T-helper 2 cell treated with Interferon-gamma antibody and Interleukin-4, amounts not matched to agents 5 μg/mL and 100 μg/mL, for 36 hours (primary cell): Measurements from ENCODE around the gene PRCD.

Experiments
- DNase-seq: peaks from one replicate; pipeline ENCODE4 v3.0.0; 2021; ENCODE audit warnings: low spot score
- H3K27ac Mint-ChIP-seq: one replicate; pipeline ENCODE4 v1.8.0; 2021; ENCODE audit warnings: mild to moderate bottlenecking, mixed read lengths
- H3K27me3 Mint-ChIP-seq: one replicate; pipeline ENCODE4 v1.8.0; 2021; ENCODE audit warnings: low read depth, mixed read lengths
- H3K36me3 Mint-ChIP-seq: one replicate; pipeline ENCODE4 v1.8.0; 2021; ENCODE audit warnings: low read depth, mixed read lengths
- H3K4me1 Mint-ChIP-seq: one replicate; pipeline ENCODE4 v1.8.0; 2021; ENCODE audit warnings: low read depth, mixed read lengths
- H3K4me3 Mint-ChIP-seq: one replicate; pipeline ENCODE4 v1.8.0; 2022; ENCODE audit warnings: mild to moderate bottlenecking, moderate library complexity, mixed read lengths
- H3K9me3 Mint-ChIP-seq: one replicate; pipeline ENCODE4 v1.8.0; 2021; ENCODE audit warnings: mixed read lengths

Gene PRCD

GRCh38 chr17:76546556-76547182 lies 6.8 kb downstream of the PRCD start:
- peak overlapping the region; percentile 7 for H3K27ac Mint-ChIP-seq

GRCh38 chr17:76547183-76547641 lies 7.4 kb downstream of the PRCD start:
- Mint-ChIP-seq H3K4me3 (no peak overlapping the region), H3K36me3 (no peaks in the 10 kb centered on the region), H3K27me3 (peaks cover 13% of the 10 kb centered on the region), H3K9me3 (no peaks in the 10 kb centered on the region), H3K27ac (no peak overlapping the region), H3K4me1 (no peaks in the 10 kb centered on the region)
- peak; percentile 28 for DNase-seq

More at GRCh38 chr17:76546556-76547182, 6.8 kb downstream of the PRCD start:
- H3K27me3 Mint-ChIP-seq: peaks cover 19% of the 10 kb centered on the region
- H3K9me3 Mint-ChIP-seq: no peaks in the 10 kb centered on the region
- H3K4me1 Mint-ChIP-seq: no peaks in the 10 kb centered on the region
- no peak for DNase-seq
- H3K4me3 Mint-ChIP-seq: no peak overlapping the region
- H3K36me3 Mint-ChIP-seq: no peaks in the 10 kb centered on the region

- H3K9me3 Mint-ChIP-seq: no peaks in the 10 kb centered on the region
- H3K4me1 Mint-ChIP-seq: no peaks in the 10 kb centered on the region
- no peak overlapping the region for H3K27ac Mint-ChIP-seq
- H3K36me3 Mint-ChIP-seq: no peaks in the 10 kb centered on the region
- DNase-seq: no peak
- no peak overlapping the region for H3K4me3 Mint-ChIP-seq
- peaks cover 8% of the 10 kb centered on the region for H3K27me3 Mint-ChIP-seq
These were observed 7.9 kb downstream of the PRCD start for GRCh38 chr17:76547642-76548202.

DNA sequence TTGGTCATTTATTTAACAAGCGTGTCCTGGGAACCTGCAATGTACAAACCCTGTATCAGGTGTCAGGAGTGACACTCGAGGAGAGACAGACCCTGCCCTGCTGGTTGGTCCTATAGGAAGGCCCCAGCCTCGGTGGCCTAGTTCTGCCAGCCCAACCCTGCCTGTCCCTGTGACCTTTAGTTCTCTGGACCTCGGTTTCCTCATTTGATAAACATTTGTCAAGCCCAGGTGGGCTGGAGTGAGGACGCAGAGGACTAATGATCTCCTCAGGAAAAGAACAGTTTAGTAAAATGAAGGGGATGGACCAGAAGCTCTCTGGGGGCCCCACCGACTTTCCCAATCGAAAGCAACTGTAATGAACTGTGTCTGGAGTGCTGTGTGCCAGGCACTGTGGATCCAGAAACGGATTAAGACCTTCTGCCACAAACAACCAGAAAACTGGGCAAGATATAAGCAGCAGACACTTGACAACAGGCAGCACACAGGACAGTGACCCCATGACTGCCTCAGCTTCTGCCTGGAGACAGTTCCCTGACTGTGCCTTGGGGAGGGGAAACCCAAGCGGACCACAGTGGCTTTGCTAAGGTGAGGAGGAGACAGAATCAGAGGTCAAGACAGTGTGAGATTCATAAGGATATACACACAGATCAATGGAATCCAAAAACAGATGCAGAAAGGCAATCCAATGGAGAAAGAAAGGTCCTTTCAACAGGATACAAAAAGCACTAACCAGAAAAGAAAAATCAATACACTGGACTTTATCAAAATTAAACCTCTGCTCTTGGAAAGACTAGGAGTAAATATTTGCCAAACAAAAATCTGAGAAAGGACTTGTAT lies 8.8 kb downstream of the PRCD start:
- no peaks in the 10 kb centered on the region for H3K9me3 Mint-ChIP-seq
- no peaks in the 10 kb centered on the region for H3K36me3 Mint-ChIP-seq
- no peak overlapping the region for H3K4me3 Mint-ChIP-seq
- H3K27me3 Mint-ChIP-seq: peaks cover 6% of the 10 kb centered on the region
- DNase-seq: no peak
- H3K27ac Mint-ChIP-seq: no peak overlapping the region
- H3K4me1 Mint-ChIP-seq: no peaks in the 10 kb centered on the region

- H3K9me3 Mint-ChIP-seq: no peaks in the 10 kb centered on the region
- H3K4me3 Mint-ChIP-seq: no peak overlapping the region
- no peaks in the 10 kb centered on the region for H3K36me3 Mint-ChIP-seq
- H3K27me3 Mint-ChIP-seq: no peaks in the 10 kb centered on the region
- no peaks in the 10 kb centered on the region for H3K4me1 Mint-ChIP-seq
- H3K27ac Mint-ChIP-seq: no peak overlapping the region
- no peak for DNase-seq
These were observed 9.3 kb downstream of the PRCD start for GRCh38 chr17:76549215-76549518.

DNA sequence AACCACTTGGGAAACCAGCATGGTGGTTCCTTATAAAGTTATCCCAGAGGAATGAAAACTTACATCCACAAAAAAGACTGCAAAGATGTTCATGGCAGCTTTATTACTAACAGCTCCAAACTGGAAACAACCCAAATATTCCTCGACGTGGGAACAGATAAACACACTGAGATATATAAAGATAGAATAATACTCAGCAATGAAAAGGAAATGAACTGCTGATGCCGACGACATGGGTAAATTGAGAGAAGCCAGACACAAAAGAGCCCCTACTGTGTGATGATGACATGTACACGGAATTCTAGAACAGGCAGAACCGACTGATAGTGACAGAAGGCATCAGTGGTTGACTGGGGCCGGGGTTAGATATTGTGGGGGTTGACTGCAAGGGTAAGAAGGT lies 9.7 kb downstream of the PRCD start:
- Mint-ChIP-seq H3K4me1 (no peaks in the 10 kb centered on the region), H3K9me3 (no peaks in the 10 kb centered on the region), H3K4me3 (no peak overlapping the region), H3K27me3 (no peaks in the 10 kb centered on the region), H3K27ac (no peak overlapping the region), H3K36me3 (no peaks in the 10 kb centered on the region)
- no peak for DNase-seq

- no peak overlapping the region for H3K27ac Mint-ChIP-seq
- DNase-seq: no peak
- H3K4me3 Mint-ChIP-seq: no peak overlapping the region
These were observed 11.1 kb downstream of the PRCD start for GRCh38 chr17:76550712-76551615.

DNA sequence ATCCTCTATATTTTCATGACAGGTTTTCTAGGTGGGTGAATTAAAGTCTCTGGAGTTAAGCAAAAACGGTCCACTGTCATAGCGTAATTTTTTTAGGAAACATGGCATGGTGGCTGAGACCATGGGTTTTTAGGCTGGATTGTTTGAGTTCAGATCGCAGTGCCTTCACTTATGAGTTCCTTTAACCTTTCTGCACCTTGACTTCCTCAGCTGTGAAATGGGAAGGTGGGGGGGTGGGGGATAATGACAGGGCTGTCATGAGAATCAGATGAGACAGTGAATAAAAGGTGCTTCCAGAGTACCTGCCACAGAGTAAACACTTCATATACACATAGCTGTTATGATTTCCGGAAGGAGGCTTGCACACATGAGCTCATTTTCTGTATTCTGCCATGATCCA lies 11.8 kb downstream of the PRCD start:
- DNase-seq: no peak
- H3K4me1 Mint-ChIP-seq: peaks cover 6% of the 10 kb centered on the region
- peaks cover 2% of the 10 kb centered on the region for H3K36me3 Mint-ChIP-seq
- no peak overlapping the region for H3K4me3 Mint-ChIP-seq
- no peaks in the 10 kb centered on the region for H3K9me3 Mint-ChIP-seq
- H3K27ac Mint-ChIP-seq: no peak overlapping the region
- H3K27me3 Mint-ChIP-seq: no peaks in the 10 kb centered on the region

More at GRCh38 chr17:76550712-76551615, 11.1 kb downstream of the PRCD start:
- Mint-ChIP-seq H3K27me3 (no peaks in the 10 kb centered on the region), H3K4me1 (peaks cover 3% of the 10 kb centered on the region), H3K9me3 (no peaks in the 10 kb centered on the region), H3K36me3 (peaks cover 2% of the 10 kb centered on the region)

GRCh38 chr17:76553178-76553908 lies 13.5 kb downstream of the PRCD start:
- Mint-ChIP-seq H3K27ac (no peak overlapping the region), H3K9me3 (no peaks in the 10 kb centered on the region), H3K4me1 (peaks cover 11% of the 10 kb centered on the region), H3K27me3 (no peaks in the 10 kb centered on the region), H3K36me3 (peaks cover 13% of the 10 kb centered on the region), H3K4me3 (no peak overlapping the region)
- no peak for DNase-seq

- no peak overlapping the region for H3K4me3 Mint-ChIP-seq
- peaks cover 20% of the 10 kb centered on the region for H3K36me3 Mint-ChIP-seq
- H3K9me3 Mint-ChIP-seq: no peaks in the 10 kb centered on the region
- H3K27me3 Mint-ChIP-seq: no peaks in the 10 kb centered on the region
- DNase-seq: no peak
- H3K4me1 Mint-ChIP-seq: peaks cover 16% of the 10 kb centered on the region
- H3K27ac Mint-ChIP-seq: no peak overlapping the region
These were observed 14.3 kb downstream of the PRCD start for GRCh38 chr17:76554131-76554530.

DNA sequence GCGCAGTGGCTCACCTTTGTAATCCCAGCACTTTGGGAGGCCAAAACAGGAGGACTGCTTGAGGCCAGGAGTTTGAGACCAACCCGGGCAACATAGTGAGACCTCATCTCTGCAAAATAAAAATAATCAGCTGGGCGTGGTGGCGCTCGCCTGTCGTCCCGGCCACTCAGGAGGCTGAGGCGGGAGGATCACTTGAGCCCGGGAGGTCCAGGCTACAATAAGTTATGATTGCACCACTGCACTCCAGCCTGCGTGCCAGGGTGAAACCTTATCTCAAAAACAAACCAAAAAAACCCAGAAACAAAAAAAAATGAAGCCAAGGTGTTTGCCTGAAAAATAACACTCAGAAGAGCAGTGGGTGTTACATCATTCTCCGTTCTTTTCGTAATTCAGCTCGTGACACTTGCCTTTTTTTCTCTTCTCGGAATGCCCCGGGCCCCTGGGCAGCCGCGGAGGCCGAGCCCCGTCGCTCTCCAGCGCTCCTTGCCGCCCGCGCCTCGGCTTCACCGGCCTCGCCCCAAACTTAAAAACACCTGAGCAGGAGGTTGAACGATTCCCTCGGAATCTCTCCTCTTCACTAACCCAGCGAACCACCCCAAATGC lies 17.0 kb downstream of the PRCD start:
- H3K27me3 Mint-ChIP-seq: no peaks in the 10 kb centered on the region
- H3K4me1 Mint-ChIP-seq: peaks cover 25% of the 10 kb centered on the region
- H3K9me3 Mint-ChIP-seq: no peaks in the 10 kb centered on the region
- peak overlapping the region; percentile 94 for H3K27ac Mint-ChIP-seq
- peak overlapping the region; percentile 100 for H3K4me3 Mint-ChIP-seq
- DNase-seq: peak; percentile 33
- peaks cover 40% of the 10 kb centered on the region for H3K36me3 Mint-ChIP-seq

DNA sequence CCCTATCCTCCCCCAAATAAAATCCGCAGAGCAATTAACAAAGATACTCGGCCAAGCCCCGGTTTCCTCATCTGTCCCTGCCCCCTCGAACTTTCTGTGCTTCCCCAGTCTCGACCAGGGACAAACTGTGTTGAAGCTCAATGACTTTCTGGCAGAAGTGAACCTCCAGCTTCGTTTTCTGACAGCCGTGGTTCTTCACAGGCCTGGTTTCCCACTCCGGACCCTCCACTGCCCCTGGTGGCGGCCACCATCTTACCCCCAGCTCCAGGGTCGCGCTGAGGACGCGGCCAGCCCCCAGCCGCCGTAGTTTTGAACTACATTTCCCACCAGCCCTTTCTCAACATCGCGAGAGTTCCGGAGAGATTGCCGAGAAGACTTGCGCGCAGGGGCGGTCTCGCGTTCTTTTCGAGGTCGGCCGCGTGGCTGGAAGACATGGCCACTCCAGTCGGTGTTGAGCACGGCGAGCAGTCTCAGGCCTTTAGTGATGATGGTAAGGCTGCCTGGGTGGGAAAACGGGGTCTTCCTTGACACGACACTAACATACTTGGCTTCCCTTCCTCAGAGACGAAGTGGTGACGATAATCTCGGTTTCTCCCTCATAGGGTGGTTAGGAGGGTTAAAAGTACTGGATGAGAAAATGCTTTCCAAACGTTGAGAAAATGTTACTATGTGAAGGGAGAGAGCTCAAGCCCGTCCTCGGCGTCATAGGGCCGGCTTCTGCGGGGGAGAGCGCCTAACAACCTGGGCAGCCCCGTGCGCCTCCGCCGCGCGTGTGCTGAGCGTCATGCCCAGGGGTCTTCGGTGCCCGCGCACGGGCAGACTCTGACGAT lies 17.7 kb downstream of the PRCD start:
- Mint-ChIP-seq H3K27me3 (no peaks in the 10 kb centered on the region), H3K9me3 (no peaks in the 10 kb centered on the region), H3K27ac (peak overlapping the region; percentile 94), H3K36me3 (peaks cover 40% of the 10 kb centered on the region), H3K4me1 (peaks cover 25% of the 10 kb centered on the region), H3K4me3 (peak overlapping the region; percentile 100)
- DNase-seq: peak; percentile 93
